NT2/D1 (cell line): ENCODE measurements around the gene CDH4.

Experiments used
- YY1 ChIP-seq: IDR thresholded peaks from 2 replicates; pipeline ENCODE4 v1.6.1; 2011; ENCODE audit not compliant: insufficient read length, insufficient read depth
- ZNF274 ChIP-seq: IDR thresholded peaks from 2 replicates; pipeline ENCODE4 v1.6.1; 2011; ENCODE audit warnings: mild to moderate bottlenecking, low read depth, low read length

DNA sequence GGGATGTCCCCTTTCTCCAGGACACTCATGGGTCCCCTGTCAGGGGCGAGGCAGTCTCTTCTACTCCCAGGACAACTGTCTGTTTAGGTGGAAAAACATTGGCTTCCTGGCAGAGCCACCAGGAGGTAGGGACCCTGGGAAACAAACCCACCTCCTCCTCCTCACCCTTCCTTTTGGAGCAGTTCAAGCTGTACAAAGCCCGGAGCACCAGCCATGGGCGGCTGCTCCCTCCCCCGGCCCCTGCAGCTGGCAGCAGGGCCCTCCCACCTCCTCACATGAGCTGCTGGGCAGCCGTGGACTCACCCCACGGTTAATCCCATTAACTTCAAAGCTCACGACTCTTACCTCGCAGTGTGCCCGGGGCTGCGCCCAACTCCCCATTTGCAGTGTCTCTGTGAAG, 48.6 kb downstream of the CDH4 start:
- TF ChIP-seq YY1 (no peak), ZNF274 (no peak)
